ENCODE measurements around the gene RAB11FIP5. TPM values are rescaled to one million over a fixed set of nuclear protein-coding genes. Genes with fewer than 3 reads are reported as not detected.

Gene RAB11FIP5
- total RNA-seq, 1 donor from 2014 or later: 10.7 TPM

DNA sequence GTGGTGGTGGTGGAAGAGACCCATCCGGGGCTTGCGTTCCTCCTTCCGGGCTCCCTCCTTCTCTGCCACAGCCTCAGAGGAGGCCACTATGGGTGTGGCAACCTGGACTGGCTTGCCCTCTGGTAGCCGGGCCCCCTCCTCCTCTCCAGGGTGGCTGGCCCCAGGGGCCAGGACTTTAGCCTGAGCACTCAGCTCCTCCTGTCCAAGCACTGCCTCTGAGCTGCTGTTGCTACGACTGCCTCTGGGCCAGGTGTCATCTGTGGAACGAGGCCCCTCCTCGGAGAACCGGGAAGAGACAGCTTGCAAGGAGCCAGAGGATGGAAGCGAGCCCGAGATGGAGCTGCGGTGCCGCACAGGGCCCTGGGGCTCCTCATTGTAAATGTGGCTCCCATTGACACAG, 24.5 kb downstream of the RAB11FIP5 start:
- intact Hi-C loops (cut with micrococcal nuclease): loop anchor here (5.0 kb wide), 1 partner anchor 196 kb away; no protein-coding TSS in a partner anchor
- Mint-ChIP-seq H3K27ac (no peak overlapping the region), H3K9me3 (no peaks in the 10 kb centered on the region), H3K4me3 (ENCODE audit: low read depth) (no peak overlapping the region), H3K4me1 (ENCODE audit: low read depth) (peaks cover 2% of the 10 kb centered on the region), H3K27me3 (ENCODE audit: low read depth) (no peaks in the 10 kb centered on the region), H3K36me3 (ENCODE audit: low read depth) (no peaks in the 10 kb centered on the region)
- no peak for DNase-seq (ENCODE audit: low spot score)

DNA sequence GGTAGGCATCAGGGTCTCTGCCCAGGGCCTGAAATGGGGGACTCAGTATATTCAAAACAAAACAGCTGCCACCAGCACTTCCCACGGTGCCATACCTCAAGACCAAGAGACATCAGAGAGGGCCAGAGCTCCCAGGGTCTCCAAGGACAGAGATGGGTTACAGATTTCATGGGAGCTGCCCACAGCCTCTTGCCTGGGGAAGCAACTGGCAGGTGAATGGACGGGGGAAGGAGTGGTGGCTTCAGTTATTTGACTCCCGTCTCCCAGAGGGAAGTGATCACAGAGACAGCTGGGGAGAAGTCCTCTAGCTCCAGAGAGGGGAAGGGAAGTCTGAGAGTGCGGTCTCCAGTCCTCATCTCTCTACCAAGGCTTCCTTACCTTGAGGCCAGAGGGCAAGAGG, 25.4 kb downstream of the RAB11FIP5 start:
- no peak overlapping the region for H3K4me3 Mint-ChIP-seq (ENCODE audit: low read depth)
- DNase-seq (ENCODE audit: low spot score): no peak
- H3K36me3 Mint-ChIP-seq (ENCODE audit: low read depth): no peaks in the 10 kb centered on the region
- no peaks in the 10 kb centered on the region for H3K27me3 Mint-ChIP-seq (ENCODE audit: low read depth)
- H3K4me1 Mint-ChIP-seq (ENCODE audit: low read depth): peaks cover 2% of the 10 kb centered on the region
- H3K27ac Mint-ChIP-seq: no peak overlapping the region
- intact Hi-C loops (cut with micrococcal nuclease): loop anchor here (5.0 kb wide), 1 partner anchor 195 kb away; no protein-coding TSS in a partner anchor
- no peaks in the 10 kb centered on the region for H3K9me3 Mint-ChIP-seq

DNA sequence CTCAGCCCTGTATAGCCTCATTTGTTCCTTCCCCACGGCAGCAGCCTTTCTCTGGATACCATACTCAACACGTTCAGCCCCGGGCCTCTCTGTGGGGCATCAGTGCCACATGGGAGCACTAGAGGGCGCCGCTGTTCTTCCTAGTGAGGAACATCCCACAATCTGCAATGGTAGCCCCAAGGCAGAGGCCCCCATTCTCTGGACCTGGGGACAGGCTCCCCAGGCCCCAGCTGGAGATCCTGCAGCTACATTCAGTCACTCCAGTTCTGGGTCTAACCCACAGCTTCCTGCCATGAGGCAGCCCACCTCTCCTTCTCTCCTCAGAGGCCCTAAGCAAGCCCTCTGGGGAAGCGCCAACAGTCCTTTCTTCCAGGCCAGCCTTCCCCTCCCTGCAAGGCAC, 27.1 kb downstream of the RAB11FIP5 start:
- no peak overlapping the region for H3K27ac Mint-ChIP-seq
- H3K9me3 Mint-ChIP-seq: no peaks in the 10 kb centered on the region
- H3K27me3 Mint-ChIP-seq (ENCODE audit: low read depth): no peaks in the 10 kb centered on the region
- no peak overlapping the region for H3K4me3 Mint-ChIP-seq (ENCODE audit: low read depth)
- peaks cover 2% of the 10 kb centered on the region for H3K4me1 Mint-ChIP-seq (ENCODE audit: low read depth)
- no peaks in the 10 kb centered on the region for H3K36me3 Mint-ChIP-seq (ENCODE audit: low read depth)
- DNase-seq (ENCODE audit: low spot score): peak; percentile 72
- intact Hi-C loops (cut with micrococcal nuclease): loop anchor here (1.0 to 5.0 kb wide), 4 partner anchors 71 to 193 kb away; no protein-coding TSS in a partner anchor

DNA sequence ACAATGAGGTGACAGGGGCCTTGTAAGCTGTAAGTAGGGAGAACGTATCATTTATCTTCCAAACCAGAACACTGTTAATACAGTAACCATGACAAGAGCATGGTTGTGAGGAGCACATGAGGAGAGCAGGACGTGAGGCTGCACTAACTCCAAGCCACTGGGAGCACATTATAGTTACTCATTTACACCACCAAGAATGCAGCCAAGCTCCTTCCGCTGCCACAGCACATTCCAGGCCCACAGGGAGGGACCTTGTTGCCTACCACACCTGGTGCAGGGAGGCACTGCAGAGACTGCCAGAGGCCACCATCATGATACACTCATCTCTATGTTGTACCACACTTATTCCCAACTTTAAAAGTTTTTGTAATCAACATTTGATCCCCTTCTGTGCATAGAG, 27.8 kb downstream of the RAB11FIP5 start:
- Mint-ChIP-seq H3K4me3 (ENCODE audit: low read depth) (no peak overlapping the region), H3K27ac (no peak overlapping the region), H3K9me3 (no peaks in the 10 kb centered on the region), H3K4me1 (ENCODE audit: low read depth) (peaks cover 2% of the 10 kb centered on the region), H3K27me3 (ENCODE audit: low read depth) (no peaks in the 10 kb centered on the region), H3K36me3 (ENCODE audit: low read depth) (no peaks in the 10 kb centered on the region)
- intact Hi-C loops (cut with micrococcal nuclease): loop anchor here (1.0 to 5.0 kb wide), 4 partner anchors 71 to 193 kb away; no protein-coding TSS in a partner anchor
- no peak for DNase-seq (ENCODE audit: low spot score)

DNA sequence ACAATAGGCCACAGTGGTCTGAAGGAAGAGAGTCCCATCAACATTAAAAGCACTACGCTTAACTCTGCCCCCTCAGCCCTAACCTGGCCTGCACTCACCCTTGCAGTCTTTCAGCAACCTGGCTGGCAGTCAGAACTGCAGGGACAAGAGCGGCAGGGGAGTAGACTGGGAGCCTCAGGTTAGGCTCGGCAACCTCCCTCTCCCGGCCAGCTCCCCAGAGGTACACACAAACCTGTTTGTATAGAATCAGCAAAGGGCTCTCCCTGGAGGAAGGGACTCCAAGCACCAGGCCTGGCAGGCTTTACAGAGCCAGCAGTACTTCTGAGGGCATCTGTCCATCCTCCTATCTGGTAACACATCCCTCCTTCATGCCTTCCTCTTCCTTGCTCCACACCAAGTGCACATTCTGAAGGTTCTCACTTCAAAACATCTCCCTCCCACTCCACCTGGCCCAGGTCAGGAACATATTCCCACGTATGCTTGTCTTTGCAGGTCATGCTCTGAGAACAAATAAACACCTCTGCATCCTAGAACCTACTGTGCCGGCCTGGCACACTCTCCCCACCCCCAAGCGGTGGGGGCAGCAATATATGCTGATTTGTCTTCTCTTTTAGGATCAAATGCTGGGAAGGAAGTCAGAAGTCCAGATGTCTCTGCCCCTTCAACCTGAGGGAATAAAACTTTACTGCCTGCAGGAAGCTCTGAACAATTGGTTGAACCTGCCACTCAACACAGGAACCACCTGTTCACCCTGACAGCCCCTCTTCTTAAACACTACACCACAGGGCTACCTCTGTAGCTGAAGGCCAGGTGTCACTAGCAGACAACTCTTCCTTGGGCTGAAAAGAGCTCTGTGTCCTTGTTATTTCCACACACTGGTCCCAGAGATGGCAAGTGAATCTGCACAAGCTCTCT, 28.6 kb downstream of the RAB11FIP5 start:
- Mint-ChIP-seq H3K9me3 (no peaks in the 10 kb centered on the region), H3K36me3 (ENCODE audit: low read depth) (no peaks in the 10 kb centered on the region), H3K4me3 (ENCODE audit: low read depth) (no peak overlapping the region), H3K4me1 (ENCODE audit: low read depth) (peaks cover 2% of the 10 kb centered on the region), H3K27me3 (ENCODE audit: low read depth) (no peaks in the 10 kb centered on the region), H3K27ac (no peak overlapping the region)
- no peak for DNase-seq (ENCODE audit: low spot score)
- intact Hi-C loops (cut with micrococcal nuclease): no loop called here

DNA sequence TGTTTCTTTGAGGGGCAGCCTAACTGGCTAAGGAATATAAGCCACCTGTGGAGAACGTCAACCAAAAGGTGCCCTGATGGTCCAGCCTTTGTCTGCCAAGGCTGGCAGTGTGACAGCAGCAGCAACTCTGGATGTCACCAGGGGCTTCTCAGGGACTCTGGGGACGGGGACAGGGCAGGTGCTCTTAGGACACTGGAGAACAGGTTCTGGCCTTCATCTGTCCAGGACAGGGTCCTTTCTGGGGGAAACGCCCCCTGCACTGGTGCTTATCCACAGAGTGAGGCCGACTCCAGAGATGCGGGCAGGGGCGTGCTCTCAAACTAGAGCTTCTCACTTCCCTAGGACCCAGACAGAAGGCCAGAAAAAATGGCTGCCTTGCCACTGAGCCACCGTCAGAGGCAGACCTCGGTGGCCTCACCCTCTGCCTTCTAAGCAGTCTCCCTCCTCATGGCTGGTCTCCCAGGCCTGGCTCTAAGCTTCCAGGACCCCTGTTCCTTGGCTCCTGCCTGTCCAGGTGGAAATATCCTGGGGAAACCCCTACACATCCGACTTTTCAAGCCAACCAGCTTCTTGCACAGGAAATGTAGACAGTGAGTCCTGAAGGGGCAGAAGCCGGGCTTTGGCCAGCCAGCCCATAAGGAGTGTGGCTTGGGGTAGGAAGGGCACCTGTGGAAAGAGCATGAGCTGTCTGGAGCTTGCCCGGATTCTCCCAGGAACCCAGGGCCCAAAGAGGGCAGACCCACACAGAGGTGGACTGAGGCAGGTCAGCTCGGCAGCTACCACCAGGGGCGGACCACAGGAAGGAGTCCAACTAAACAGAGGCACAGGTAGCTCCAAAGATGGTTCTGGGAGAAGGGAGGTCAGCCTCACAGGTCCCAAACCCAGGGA, 30.0 kb downstream of the RAB11FIP5 start:
- intact Hi-C loops (cut with micrococcal nuclease): no loop called here
- H3K4me3 Mint-ChIP-seq (ENCODE audit: low read depth): no peak overlapping the region
- no peaks in the 10 kb centered on the region for H3K36me3 Mint-ChIP-seq (ENCODE audit: low read depth)

DNA sequence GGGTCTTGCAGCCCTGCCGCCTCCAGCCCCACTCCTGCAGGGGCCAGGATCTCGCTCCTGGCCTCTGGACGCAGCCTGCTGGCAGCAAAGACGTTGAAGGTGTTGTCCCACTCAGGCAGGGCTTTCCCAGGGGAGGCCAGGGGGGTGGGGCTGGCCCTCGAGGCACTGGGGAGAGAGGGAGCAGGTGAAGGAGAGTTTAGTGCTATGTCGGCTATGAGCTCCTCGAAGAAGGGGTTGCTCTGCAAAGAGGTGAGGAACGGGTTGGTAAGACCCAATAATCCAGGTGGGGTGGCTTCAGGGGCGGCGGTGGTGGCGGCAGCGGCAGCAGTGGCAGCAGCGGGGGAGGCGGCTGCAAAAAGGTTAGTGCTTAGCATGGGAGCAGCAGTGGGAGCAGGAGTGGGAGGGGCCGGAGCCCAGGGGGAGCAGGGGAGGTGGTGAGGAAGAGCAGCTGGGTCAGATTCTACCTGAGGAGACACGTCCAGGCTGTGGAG, 31.5 kb downstream of the RAB11FIP5 start:
- Mint-ChIP-seq H3K4me1 (ENCODE audit: low read depth) (peaks cover 2% of the 10 kb centered on the region), H3K9me3 (no peaks in the 10 kb centered on the region), H3K27me3 (ENCODE audit: low read depth) (no peaks in the 10 kb centered on the region), H3K27ac (no peak overlapping the region), H3K4me3 (ENCODE audit: low read depth) (no peak overlapping the region), H3K36me3 (ENCODE audit: low read depth) (no peaks in the 10 kb centered on the region)
- DNase-seq (ENCODE audit: low spot score): no peak
- intact Hi-C loops (cut with micrococcal nuclease): no loop called here

More for the DNA sequence above, 30.0 kb downstream of the RAB11FIP5 start:
- Mint-ChIP-seq H3K9me3 (no peaks in the 10 kb centered on the region), H3K27me3 (ENCODE audit: low read depth) (no peaks in the 10 kb centered on the region), H3K4me1 (ENCODE audit: low read depth) (peaks cover 2% of the 10 kb centered on the region), H3K27ac (no peak overlapping the region)
- no peak for DNase-seq (ENCODE audit: low spot score)

DNA sequence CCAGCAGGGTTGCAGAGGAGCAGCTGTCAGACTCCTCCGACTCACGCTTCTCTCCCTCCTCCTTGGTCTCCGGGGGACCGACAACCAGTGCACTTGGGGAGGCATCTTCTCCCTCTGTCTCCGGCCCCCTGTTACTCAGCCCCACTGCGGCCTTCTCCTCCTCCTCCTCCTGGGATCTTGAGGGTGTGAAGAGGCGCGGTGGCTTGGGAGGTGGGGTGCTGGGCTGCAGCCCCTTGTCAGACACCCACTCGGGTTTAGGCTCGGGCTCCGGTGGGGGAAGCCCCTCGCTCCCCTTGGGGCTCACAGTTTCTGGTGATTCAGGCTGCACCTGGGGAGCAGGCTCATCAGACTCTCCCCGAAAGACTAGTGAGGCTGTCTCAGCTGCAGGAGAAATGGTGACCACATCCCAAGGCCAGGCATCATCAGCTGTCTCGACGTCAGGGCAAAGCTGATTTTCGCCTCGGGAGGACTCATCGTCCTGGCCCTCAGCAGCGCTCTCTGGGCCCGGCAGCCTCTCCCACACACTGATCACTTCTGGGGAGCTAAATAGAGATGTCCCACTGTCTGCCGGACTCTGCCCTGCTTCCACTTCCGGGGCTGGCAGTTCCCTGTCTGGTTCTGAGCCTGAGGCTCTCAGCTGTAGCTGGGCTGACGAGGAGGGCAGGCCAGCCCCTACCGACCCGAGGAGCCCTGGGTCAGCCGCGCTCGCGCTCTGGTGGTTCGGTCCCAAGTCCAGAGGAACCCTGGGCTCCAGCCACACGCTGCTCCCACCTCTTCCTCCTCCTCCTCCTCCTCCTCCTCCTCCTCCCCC, 32.2 kb downstream of the RAB11FIP5 start:
- intact Hi-C loops (cut with micrococcal nuclease): no loop called here

DNA sequence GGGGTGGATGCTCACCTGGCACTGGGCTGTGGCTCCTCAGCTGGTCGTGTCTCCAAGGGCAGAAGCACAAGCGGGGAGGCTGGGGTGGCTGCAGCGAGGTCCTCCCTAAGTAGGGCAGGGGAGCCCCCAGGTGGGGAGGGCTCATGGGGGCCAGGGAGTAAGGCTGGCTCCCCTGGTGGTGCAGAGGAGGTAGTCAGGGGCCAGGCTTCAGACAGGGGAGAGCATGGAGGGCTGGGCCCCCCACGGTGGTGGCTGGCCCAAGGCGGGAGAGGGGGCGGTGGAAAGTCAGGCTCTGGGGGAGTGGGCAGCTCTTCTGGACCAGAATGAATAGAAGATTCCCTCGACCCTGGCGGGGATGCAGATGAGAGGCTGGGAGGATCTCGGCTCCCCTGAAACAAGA, 33.1 kb downstream of the RAB11FIP5 start:
- H3K4me3 Mint-ChIP-seq (ENCODE audit: low read depth): no peak overlapping the region
- intact Hi-C loops (cut with micrococcal nuclease): no loop called here
- no peaks in the 10 kb centered on the region for H3K4me1 Mint-ChIP-seq (ENCODE audit: low read depth)
- DNase-seq (ENCODE audit: low spot score): no peak
- no peak overlapping the region for H3K27ac Mint-ChIP-seq
- no peaks in the 10 kb centered on the region for H3K27me3 Mint-ChIP-seq (ENCODE audit: low read depth)
- H3K36me3 Mint-ChIP-seq (ENCODE audit: low read depth): no peaks in the 10 kb centered on the region
- H3K9me3 Mint-ChIP-seq: no peaks in the 10 kb centered on the region

More for the DNA sequence above, 32.2 kb downstream of the RAB11FIP5 start:
- no peak overlapping the region for H3K27ac Mint-ChIP-seq
- H3K4me3 Mint-ChIP-seq (ENCODE audit: low read depth): no peak overlapping the region
- no peaks in the 10 kb centered on the region for H3K36me3 Mint-ChIP-seq (ENCODE audit: low read depth)
- H3K4me1 Mint-ChIP-seq (ENCODE audit: low read depth): peaks cover 1% of the 10 kb centered on the region
- no peaks in the 10 kb centered on the region for H3K9me3 Mint-ChIP-seq
- no peak for DNase-seq (ENCODE audit: low spot score)
- no peaks in the 10 kb centered on the region for H3K27me3 Mint-ChIP-seq (ENCODE audit: low read depth)

DNA sequence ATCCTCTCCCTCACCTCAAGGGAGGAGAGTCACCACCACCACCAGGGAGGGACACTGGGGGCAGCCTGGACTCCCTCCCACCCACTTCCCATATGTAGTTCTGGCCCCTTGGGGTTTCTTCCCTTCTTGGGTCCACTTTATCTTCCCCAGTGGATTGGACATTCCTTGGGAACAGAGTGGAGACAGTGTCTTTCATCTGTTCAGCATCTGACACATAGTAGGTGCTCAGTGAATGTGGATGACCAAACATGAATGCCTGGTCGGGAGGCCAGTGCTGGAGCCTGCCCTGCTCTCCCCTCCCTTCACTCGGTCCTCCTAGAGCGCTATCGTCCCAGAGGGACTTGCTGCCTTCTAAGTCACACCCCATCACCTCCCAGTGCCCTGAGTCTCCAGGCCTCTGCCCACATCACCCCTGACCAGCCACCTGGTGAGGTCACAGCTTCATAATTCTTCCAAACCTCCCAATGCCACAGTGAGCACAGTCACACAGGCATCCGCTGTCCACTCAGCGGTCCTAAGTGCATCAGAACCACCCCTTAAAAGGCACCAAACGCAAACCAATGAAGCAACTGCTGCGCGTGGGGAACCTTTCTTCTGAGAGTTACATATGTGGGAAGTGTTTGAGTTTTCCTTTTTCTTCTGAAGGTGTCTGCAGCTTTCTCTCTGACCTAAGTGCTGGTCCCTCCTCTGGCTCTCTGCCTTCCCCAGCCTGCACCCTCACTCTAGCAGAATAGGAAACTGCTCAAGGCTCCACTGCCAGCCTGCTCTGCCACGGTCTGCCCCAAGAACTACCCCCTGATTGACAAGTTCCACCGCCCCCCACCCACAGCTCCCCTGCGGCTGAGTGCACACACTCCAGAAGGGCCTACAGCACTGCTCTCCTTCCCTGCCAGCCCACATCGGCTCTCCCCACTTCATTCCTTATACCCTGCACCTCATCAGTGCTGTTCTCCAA, 34.0 kb downstream of the RAB11FIP5 start:
- Mint-ChIP-seq H3K4me3 (ENCODE audit: low read depth) (no peak overlapping the region), H3K36me3 (ENCODE audit: low read depth) (no peaks in the 10 kb centered on the region), H3K4me1 (ENCODE audit: low read depth) (no peaks in the 10 kb centered on the region), H3K9me3 (no peaks in the 10 kb centered on the region), H3K27me3 (ENCODE audit: low read depth) (no peaks in the 10 kb centered on the region), H3K27ac (no peak overlapping the region)
- intact Hi-C loops (cut with micrococcal nuclease): no loop called here
- no peak for DNase-seq (ENCODE audit: low spot score)

DNA sequence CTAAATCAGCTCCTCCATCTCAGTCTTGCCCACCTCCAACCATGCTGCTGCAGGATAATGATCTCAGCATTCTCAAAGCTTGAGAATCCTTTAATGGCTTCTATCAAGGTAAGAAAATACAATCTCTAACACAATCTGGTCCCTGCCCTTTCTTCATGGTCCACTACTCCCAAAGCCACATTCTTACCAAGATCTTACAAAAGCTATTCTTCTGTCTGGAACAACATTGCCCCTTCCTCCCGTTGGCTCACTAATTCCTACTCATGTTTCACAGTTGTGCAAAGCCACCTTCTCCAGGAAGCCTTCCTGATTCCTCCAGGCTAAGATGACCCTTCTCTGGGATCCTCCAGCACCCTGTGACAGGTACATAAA, 35.3 kb downstream of the RAB11FIP5 start:
- DNase-seq (ENCODE audit: low spot score): no peak
- intact Hi-C loops (cut with micrococcal nuclease): no loop called here
- Mint-ChIP-seq H3K4me3 (ENCODE audit: low read depth) (no peak overlapping the region), H3K4me1 (ENCODE audit: low read depth) (no peaks in the 10 kb centered on the region), H3K27me3 (ENCODE audit: low read depth) (no peaks in the 10 kb centered on the region), H3K27ac (no peak overlapping the region), H3K36me3 (ENCODE audit: low read depth) (no peaks in the 10 kb centered on the region), H3K9me3 (no peaks in the 10 kb centered on the region)

Measured in activated T-helper 2 cell treated with anti-CD3 and anti-CD28 coated beads, Interferon-gamma antibody, Interleukin-2, Interleukin-4, amounts not matched to agents 10 μg/mL and 5 μg/mL and 100 μg/mL, durations not matched to agents 14 hours and 24 hours and 36 hours (primary cell).